ENCODE results near the gene CAMK2D. TPM values are rescaled to one million over a fixed set of nuclear protein-coding genes. Genes with fewer than 3 reads are reported as not detected.

CAMK2D gene
- total and polyA plus RNA-seq, 12 donors = 55.6 to 286 (median 221) TPM

GRCh38 chr4:113555868-113556267 lies 205.7 kb downstream of the CAMK2D start:
- Histone ChIP-seq H3K4me1 (peaks cover 0 to 37% (median 26%) of the 10 kb centered on the region in 9 donors), H3K27me3 (no peaks in the 10 kb centered on the region), H3K36me3 (peaks cover 0 to 15% (median 0%) of the 10 kb centered on the region in 9 donors), H3K9me3 (no peaks in the 10 kb centered on the region), H3K27ac (peak overlapping the region; percentile 23 to 86 (median 79)), H3K4me3 (no peak overlapping the region)
- WGBS, 2 donors = 33 to 47% methylated on average over 5 of the region's 5 CpGs
- TF ChIP-seq CTCF (IDR thresholded peaks at IDR 0.05) = no peak
- DNase-seq = peak; percentile 21 to 26
- intact Hi-C loops (cut with DNase I) = loop anchor here in 4 of 10 donors (2.0 to 10.0 kb wide), 5 partner anchors 59 to 205 kb away; partner anchors contain the start of gene CAMK2D (in 1 of the 4)
- peak; percentile 70 to 97 (median 89) for ATAC-seq

GRCh38 chr4:113553082-113553481 lies 208.5 kb downstream of the CAMK2D start:
- 93 to 98% methylated on average over 3 of the region's 3 CpGs for WGBS, 2 donors
- DNase-seq (no peak), ATAC-seq (no peak)
- H3K27me3 ChIP-seq = no peaks in the 10 kb centered on the region
- intact Hi-C loops (cut with DNase I) = loop anchor here in 4 of 10 donors (10.0 kb wide), 4 partner anchors 62 to 192 kb away; no protein-coding TSS in a partner anchor
- H3K4me1 ChIP-seq = peaks cover 0 to 45% (median 25%) of the 10 kb centered on the region in 9 donors
- TF ChIP-seq CTCF (IDR thresholded peaks at IDR 0.05) = no peak
- H3K27ac ChIP-seq = no peak overlapping the region
- no peaks in the 10 kb centered on the region for H3K9me3 ChIP-seq
- H3K4me3 ChIP-seq = no peak overlapping the region
- H3K36me3 ChIP-seq = peaks cover 0 to 21% (median 0%) of the 10 kb centered on the region in 9 donors

DNA sequence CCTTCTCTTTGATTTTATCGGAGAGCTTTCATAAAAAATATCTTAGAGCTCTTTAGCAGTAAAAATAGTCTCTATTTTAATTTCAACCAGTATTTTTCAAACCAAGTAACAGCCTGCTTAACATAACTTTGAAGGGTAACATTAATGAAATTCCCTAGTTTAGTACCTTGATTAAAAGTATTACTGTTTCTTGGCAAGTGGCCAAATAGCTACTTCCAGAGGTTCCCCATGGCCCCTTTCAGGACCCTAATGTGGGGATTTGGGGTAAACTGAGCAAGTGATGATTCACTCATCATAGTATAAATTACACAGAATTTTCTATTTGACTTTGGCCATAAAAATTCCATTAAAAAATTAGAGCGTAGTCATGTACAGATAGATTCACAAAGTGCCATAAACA lies 211.0 kb downstream of the CAMK2D start:
- ATAC-seq (no peak), DNase-seq (no peak)
- no peak for TF ChIP-seq CTCF (IDR thresholded peaks at IDR 0.05)
- H3K27me3 ChIP-seq = no peaks in the 10 kb centered on the region
- peak overlapping the region in 2 of 10 donors; percentile 4 to 74 for H3K27ac ChIP-seq
- peaks cover 0 to 30% (median 17%) of the 10 kb centered on the region in 9 donors for H3K4me1 ChIP-seq
- H3K9me3 ChIP-seq = no peaks in the 10 kb centered on the region
- no peak overlapping the region for H3K4me3 ChIP-seq
- H3K36me3 ChIP-seq = peaks cover 0 to 34% (median 0%) of the 10 kb centered on the region in 9 donors
- 86 to 93% methylated on average over 2 of the region's 2 CpGs for WGBS, 2 donors
- intact Hi-C loops (cut with DNase I) = loop anchor here in 4 of 10 donors (10.0 kb wide), 4 partner anchors 64 to 194 kb away; no protein-coding TSS in a partner anchor

DNA sequence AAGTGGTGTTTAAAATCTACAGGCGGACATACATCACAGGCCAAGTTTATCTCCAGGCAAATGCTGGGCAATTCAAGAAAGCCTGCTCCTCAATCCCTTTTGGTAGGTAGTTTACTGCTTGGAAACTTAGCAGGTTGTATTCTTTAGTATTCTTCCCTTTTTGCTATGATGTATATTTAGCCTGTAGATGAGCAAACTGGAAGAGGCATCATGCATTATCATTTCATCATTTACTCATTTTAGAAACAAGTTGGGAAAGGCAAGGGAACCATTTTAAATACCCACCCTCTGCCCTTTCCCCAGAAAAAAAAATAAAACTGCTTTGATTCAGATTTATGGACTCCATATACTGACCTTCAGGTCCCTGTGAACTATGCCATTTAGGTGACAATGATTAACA lies 213.2 kb downstream of the CAMK2D start:
- peak in 1 of 8 donors; percentile 7 for ATAC-seq
- intact Hi-C loops (cut with DNase I) = loop anchor here in 7 of 10 donors (2.0 to 10.0 kb wide), 8 partner anchors 66 to 216 kb away; partner anchors contain the start of gene CAMK2D (in 5 of the 7)
- no peaks in the 10 kb centered on the region for H3K9me3 ChIP-seq
- peaks cover 0 to 22% (median 13%) of the 10 kb centered on the region in 9 donors for H3K4me1 ChIP-seq
- WGBS, 2 donors = 98 to 100% methylated on average over 1 of the region's 1 CpG
- H3K27me3 ChIP-seq = no peaks in the 10 kb centered on the region
- no peak for DNase-seq
- peaks cover 0 to 41% (median 0%) of the 10 kb centered on the region in 9 donors for H3K36me3 ChIP-seq
- no peak for TF ChIP-seq CTCF (IDR thresholded peaks at IDR 0.05)
- no peak overlapping the region for H3K4me3 ChIP-seq
- peak overlapping the region in 9 of 10 donors; percentile 20 to 74 (median 47) for H3K27ac ChIP-seq

Data from heart right ventricle (tissue), 16 donors.